ENCODE results near the gene TCTN1. TPM values are rescaled to one million over a fixed set of nuclear protein-coding genes. Genes with fewer than 3 reads are reported as not detected.

The TCTN1 gene
- total and polyA plus RNA-seq, 2 of the 13 experiments (the other 11 are each of a cell fraction or from before 2014, with no cell fraction given): 13.6 to 16.0 TPM

DNA sequence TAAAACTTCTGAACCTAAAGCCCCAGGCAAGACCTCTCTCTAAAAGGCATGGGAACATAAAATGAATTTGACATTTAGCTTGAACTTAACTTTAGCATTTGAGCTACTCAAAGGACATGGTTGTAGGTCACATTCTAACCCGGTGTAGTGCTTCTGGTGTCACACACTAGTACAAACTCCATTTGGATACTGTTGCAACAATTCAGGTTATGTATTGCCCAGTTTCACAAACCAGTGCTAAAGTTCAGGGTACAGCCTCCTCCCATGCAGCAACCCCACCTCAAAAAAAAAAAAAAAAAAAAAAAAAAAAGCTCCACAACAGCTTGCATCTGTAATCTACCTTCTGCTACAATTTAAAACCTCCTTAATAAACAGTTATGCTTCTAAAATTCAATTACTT is 38.6 kb upstream of the TCTN1 start (continued):
- TF ChIP-seq, protein P1, sequence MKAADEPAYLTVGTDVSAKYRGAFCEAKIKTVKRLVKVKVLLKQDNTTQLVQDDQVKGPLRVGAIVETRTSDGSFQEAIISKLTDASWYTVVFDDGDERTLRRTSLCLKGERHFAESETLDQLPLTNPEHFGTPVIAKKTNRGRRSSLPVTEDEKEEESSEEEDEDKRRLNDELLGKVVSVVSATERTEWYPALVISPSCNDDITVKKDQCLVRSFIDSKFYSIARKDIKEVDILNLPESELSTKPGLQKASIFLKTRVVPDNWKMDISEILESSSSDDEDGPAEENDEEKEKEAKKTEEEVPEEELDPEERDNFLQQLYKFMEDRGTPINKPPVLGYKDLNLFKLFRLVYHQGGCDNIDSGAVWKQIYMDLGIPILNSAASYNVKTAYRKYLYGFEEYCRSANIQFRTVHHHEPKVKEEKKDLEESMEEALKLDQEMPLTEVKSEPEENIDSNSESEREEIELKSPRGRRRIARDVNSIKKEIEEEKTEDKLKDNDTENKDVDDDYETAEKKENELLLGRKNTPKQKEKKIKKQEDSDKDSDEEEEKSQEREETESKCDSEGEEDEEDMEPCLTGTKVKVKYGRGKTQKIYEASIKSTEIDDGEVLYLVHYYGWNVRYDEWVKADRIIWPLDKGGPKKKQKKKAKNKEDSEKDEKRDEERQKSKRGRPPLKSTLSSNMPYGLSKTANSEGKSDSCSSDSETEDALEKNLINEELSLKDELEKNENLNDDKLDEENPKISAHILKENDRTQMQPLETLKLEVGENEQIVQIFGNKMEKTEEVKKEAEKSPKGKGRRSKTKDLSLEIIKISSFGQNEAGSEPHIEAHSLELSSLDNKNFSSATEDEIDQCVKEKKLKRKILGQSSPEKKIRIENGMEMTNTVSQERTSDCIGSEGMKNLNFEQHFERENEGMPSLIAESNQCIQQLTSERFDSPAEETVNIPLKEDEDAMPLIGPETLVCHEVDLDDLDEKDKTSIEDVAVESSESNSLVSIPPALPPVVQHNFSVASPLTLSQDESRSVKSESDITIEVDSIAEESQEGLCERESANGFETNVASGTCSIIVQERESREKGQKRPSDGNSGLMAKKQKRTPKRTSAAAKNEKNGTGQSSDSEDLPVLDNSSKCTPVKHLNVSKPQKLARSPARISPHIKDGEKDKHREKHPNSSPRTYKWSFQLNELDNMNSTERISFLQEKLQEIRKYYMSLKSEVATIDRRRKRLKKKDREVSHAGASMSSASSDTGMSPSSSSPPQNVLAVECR (CRISPR knock-in tag; IDR thresholded peaks at IDR 0.05; ENCODE audit: borderline replicate concordance): peak; percentile 40; the same call in 1 of the 2 replicates
- TF ChIP-seq, protein P2, sequence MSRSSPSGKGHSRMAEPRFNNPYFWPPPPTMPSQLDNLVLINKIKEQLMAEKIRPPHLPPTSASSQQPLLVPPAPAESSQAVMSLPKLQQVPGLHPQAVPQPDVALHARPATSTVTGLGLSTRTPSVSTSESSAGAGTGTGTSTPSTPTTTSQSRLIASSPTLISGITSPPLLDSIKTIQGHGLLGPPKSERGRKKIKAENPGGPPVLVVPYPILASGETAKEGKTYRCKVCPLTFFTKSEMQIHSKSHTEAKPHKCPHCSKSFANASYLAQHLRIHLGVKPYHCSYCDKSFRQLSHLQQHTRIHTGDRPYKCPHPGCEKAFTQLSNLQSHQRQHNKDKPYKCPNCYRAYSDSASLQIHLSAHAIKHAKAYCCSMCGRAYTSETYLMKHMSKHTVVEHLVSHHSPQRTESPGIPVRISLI (CRISPR knock-in tag; IDR thresholded peaks at IDR 0.05; ENCODE audit: borderline replicate concordance): peak; percentile 98
- no peak for TF ChIP-seq ZNF543 (CRISPR knock-in tag; IDR thresholded peaks at IDR 0.05)
- TF ChIP-seq RNF2 (conservative IDR thresholded peaks at IDR 0.05; ENCODE audit: low read depth): no peak
- TF ChIP-seq ZFP36 (IDR thresholded peaks at IDR 0.05; ENCODE audit: borderline replicate concordance, low read depth, low read length, partially characterized antibody): no peak
- peak; percentile 82 for TF ChIP-seq TEAD3 (CRISPR knock-in tag; optimal IDR thresholded peaks at IDR 0.05; ENCODE audit: borderline replicate concordance)
- TF ChIP-seq ZNF331 (CRISPR knock-in tag; IDR thresholded peaks at IDR 0.05): peak; percentile 91
- peak; percentile 34 for TF ChIP-seq SMC3 (IDR thresholded peaks at IDR 0.05; ENCODE audit: low read length)
- 0 out of 2 replicates have a peak, but pooled peaks have one; percentile 23 for TF ChIP-seq ZNF549 (CRISPR knock-in tag; IDR thresholded peaks at IDR 0.05)
- TF ChIP-seq, protein P3, sequence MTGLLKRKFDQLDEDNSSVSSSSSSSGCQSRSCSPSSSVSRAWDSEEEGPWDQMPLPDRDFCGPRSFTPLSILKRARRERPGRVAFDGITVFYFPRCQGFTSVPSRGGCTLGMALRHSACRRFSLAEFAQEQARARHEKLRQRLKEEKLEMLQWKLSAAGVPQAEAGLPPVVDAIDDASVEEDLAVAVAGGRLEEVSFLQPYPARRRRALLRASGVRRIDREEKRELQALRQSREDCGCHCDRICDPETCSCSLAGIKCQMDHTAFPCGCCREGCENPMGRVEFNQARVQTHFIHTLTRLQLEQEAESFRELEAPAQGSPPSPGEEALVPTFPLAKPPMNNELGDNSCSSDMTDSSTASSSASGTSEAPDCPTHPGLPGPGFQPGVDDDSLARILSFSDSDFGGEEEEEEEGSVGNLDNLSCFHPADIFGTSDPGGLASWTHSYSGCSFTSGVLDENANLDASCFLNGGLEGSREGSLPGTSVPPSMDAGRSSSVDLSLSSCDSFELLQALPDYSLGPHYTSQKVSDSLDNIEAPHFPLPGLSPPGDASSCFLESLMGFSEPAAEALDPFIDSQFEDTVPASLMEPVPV (CRISPR knock-in tag; IDR thresholded peaks at IDR 0.05): no peak
- peak; percentile 100 for TF ChIP-seq HNF4G (IDR thresholded peaks at IDR 0.05; ENCODE audit: borderline replicate concordance, low read depth, low read length)
- TF ChIP-seq HNF4G (CRISPR knock-in tag; IDR thresholded peaks at IDR 0.05; ENCODE audit: borderline replicate concordance, low read depth): peak; percentile 90; the same call in 1 of the 2 replicates
- TF ChIP-seq, protein P4, sequence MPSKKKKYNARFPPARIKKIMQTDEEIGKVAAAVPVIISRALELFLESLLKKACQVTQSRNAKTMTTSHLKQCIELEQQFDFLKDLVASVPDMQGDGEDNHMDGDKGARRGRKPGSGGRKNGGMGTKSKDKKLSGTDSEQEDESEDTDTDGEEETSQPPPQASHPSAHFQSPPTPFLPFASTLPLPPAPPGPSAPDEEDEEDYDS (CRISPR knock-in tag; IDR thresholded peaks at IDR 0.05): 0 out of 2 replicates have a peak, but pooled peaks have one; percentile 31
- TF ChIP-seq, protein P5, sequence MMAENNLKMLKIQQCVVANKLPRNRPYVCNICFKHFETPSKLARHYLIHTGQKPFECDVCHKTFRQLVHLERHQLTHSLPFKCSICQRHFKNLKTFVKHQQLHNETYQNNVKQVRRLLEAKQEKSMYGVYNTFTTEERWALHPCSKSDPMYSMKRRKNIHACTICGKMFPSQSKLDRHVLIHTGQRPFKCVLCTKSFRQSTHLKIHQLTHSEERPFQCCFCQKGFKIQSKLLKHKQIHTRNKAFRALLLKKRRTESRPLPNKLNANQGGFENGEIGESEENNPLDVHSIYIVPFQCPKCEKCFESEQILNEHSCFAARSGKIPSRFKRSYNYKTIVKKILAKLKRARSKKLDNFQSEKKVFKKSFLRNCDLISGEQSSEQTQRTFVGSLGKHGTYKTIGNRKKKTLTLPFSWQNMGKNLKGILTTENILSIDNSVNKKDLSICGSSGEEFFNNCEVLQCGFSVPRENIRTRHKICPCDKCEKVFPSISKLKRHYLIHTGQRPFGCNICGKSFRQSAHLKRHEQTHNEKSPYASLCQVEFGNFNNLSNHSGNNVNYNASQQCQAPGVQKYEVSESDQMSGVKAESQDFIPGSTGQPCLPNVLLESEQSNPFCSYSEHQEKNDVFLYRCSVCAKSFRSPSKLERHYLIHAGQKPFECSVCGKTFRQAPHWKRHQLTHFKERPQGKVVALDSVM (CRISPR knock-in tag; IDR thresholded peaks at IDR 0.05): no peak
- TF ChIP-seq, protein P6, sequence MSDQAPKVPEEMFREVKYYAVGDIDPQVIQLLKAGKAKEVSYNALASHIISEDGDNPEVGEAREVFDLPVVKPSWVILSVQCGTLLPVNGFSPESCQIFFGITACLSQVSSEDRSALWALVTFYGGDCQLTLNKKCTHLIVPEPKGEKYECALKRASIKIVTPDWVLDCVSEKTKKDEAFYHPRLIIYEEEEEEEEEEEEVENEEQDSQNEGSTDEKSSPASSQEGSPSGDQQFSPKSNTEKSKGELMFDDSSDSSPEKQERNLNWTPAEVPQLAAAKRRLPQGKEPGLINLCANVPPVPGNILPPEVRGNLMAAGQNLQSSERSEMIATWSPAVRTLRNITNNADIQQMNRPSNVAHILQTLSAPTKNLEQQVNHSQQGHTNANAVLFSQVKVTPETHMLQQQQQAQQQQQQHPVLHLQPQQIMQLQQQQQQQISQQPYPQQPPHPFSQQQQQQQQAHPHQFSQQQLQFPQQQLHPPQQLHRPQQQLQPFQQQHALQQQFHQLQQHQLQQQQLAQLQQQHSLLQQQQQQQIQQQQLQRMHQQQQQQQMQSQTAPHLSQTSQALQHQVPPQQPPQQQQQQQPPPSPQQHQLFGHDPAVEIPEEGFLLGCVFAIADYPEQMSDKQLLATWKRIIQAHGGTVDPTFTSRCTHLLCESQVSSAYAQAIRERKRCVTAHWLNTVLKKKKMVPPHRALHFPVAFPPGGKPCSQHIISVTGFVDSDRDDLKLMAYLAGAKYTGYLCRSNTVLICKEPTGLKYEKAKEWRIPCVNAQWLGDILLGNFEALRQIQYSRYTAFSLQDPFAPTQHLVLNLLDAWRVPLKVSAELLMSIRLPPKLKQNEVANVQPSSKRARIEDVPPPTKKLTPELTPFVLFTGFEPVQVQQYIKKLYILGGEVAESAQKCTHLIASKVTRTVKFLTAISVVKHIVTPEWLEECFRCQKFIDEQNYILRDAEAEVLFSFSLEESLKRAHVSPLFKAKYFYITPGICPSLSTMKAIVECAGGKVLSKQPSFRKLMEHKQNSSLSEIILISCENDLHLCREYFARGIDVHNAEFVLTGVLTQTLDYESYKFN (CRISPR knock-in tag; conservative IDR thresholded peaks at IDR 0.05): peak; percentile 90
